CD1c-positive myeloid dendritic cell (primary cell): Measurements from ENCODE around the gene ZNF557.

Source experiments
- DNase-seq: peaks from one replicate; pipeline ENCODE4 v3.0.0-alpha.2; 2016; ENCODE audit errors: extremely low spot score

ZNF557 gene

DNA sequence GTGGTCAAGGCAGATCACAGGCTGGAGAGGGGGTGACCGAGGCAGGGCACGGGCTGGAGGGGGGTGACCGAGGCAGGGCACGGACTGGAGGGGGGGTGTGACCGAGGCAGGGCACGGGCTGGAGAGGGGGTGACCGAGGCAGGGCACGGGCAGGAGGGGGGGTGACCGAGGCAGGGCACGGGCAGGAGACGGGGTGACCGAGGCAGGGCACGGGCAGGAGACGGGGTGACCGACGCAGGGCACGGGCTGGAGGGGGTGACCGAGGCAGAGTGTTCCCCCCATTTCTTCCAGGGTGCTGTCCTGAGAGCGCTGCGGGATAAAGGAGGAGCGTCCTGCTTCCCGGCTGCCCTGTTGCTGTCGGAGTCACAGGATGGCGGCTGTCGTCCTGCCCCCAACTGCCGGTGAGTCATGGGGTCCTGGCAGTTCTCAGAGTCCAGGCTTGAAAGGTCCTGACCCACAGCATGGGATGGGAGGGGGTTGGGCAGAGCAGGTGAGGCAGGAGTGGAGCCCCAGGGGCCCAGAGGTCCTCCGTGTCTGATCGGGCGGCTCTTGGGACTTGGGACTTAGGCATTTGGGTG lies 5.3 kb downstream of the ZNF557 start:
- no peak for DNase-seq

DNA sequence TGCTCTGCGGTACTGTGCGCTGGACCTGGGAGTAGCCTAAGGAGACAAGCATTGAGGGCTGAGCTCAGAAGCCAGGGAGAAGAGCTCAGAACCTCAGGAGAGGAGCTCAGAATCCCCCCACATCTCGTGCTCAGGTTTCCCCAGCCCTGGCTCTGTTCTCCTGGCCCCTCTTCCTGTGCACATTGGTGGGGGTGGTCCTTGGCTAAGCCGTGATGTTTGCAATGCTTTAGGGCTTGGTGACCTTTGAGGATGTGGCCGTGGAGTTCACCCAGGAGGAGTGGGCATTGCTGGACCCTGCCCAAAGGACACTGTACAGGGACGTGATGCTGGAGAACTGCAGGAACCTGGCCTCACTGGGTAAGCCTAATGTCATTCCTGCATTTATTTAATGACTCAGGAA lies 6.6 kb downstream of the ZNF557 start:
- DNase-seq = no peak

DNA sequence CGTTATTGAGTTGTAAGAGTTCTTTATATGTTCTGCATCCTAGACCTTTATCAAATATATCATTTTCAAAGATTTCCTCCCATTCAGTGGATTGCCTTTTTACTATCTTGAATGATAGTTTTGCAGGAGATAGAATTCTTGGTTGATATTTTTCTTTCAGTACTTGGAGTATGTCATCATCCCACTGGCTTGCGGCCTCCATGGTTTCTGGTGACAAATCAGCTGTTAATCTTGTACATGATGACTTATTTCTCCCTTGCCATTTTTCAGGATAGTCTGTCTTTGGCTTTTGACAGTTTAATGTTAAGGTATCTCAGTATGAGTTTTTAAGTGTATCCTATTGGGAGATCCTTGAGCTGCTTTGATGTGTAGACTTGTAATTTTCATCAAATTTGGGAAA lies 8.5 kb downstream of the ZNF557 start:
- no peak for DNase-seq

DNA sequence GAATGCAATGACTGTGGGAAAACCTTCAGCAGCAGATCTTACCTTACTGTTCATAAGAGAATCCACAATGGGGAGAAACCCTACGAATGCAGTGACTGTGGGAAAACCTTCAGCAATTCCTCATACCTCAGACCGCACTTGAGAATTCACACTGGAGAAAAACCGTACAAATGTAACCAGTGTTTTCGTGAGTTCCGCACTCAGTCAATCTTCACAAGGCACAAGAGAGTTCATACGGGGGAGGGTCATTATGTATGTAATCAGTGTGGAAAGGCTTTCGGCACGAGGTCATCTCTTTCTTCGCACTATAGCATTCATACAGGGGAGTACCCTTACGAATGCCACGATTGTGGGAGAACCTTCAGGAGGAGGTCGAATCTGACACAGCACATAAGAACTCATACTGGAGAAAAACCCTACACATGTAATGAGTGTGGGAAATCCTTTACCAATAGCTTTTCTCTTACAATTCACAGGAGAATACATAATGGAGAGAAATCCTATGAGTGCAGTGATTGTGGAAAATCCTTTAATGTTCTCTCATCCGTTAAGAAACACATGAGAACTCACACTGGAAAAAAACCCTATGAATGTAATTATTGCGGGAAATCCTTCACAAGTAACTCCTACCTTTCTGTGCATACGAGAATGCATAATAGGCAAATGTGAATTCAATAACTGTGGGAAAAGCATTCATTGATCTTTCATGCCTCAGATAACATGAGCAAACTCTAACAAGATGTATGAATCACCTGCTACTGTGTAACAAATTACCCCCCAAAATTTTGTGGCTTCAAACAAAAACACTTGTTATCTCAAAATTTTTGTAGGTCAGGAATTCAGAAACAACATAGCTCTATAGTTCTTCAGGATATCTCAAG lies 13.8 kb downstream of the ZNF557 start:
- DNase-seq = no peak

DNA sequence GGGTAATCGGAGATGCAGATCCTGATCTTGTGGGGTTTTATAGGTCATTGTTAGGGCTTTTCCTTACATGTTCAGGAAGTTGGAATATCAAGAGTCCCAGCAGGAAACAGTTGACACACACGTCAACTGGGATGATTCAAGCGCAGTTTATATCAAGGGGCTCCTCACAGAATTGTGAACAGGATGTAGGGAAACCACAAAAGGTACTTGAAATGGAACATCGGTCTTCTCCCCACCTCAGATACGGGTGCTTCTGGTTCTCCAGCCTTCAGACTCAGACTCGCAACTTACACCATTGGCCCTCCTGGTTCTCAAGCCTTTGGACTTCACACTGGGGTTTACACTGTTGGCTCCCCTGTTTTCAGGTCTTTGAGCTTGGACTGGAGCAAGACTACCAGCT lies 19.5 kb downstream of the ZNF557 start:
- DNase-seq = no peak

DNA sequence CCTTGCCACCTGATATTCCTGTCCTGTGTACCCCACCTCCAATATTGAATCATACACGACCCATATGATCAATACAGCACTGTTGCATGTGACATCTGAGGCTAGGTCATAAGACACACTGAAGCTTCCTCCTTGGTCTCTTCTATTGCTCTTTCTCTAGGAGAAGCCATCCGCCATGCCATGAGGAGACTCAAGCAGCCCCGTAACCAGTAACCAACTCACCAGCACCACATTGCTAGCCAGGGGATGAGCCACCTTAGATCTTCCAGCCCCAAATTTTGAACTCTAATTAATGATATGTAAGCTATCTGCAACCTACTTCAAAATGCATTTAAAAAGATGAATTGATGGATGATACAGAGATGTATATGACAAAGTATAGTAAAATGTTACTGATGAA lies 28.6 kb downstream of the ZNF557 start:
- DNase-seq = no peak

DNA sequence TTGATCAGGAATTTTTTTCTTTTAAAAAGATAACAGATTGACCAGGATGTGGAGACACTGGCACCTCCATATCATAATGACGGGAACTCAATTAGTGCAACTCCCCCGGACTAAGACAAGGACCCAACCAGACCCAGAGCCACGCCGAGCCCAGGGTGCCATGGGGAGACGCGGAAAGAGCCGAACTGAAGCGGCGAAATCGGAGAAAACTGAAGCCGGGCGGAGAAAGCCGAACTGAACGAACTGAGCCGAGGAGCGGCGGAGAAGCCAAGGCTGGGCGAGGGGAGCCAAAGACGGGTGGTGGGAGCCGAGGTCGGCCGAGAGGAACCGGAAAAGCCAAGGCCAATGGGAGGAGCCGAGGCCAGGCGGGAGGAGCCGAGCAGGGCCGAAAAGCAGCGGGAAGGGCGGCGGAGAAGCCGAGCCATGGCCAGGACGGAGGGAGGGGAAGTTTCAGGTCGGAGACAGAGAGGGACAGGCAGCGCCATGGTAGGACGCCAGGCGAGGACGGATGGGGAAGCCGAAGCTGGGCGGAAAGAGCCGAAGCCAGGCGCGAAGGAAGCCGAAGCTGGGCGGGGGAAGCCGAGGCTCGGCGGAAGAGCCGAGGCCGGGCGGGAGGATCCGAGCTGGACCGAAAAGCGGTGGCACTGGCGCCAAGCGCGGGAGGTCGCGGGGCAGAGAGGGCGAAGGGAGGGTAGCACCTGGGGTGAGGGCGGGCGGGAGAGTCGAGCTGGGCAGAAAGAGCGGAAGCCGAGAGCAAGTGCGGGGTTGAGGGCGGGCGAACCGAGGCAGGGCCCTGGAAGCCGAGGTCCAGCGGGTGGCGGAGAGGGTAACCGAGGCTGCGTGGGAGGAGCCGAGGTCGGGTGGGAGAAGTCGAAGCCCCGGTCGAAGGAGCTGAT lies 29.4 kb downstream of the ZNF557 start:
- DNase-seq = peak; percentile 93

DNA sequence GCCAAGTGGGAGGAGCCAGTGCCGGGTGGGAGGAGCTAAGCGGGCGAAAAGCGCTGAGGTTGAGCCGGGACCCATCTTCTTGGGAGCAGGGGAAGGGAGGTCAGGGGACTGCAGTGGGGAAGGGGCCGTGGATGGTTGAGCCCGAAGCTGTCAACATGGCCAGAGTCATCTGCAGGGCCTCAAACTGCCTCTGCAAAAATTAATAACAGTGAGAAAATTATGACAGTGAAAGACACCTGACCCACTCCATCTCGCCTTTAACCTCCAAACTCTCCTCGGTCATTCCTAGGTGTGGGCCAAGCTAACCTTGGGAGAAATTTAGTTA lies 30.1 kb downstream of the ZNF557 start:
- DNase-seq = no peak

DNA sequence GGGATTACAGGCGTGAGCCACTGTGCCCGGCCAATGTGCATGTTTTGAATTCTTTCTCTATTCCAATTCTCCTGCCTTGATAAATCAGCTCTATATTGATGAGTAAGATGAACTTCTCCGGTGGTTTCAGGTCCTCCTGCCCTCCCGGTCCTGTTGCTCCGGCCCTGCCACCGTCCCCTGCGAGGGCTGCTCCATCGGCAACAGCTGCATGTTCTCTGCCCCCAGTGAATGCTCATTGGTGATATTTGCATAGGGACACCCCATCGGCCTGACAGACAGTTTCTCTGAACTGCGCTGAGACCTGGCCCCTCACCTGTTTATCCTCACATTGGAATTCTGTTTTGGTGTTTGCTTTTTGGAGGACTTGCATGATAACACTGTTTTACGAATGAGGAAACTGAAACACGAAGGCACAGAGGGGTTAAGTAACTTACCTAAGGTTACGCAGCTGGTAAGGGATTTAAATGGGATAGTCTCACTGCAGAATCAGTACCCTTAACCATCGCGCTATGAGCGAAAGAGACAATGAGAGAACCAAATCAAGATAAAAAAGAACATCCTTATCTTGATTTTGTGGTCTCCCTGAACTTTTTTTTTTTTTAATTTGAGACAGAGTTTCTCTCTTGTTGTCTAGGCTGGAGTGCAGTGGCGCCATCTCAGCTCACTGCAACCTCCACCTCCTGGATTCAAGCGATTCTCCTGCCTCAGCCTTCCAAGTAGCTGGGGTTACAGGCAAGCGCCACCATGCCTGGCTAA lies 32.2 kb downstream of the ZNF557 start:
- no peak for DNase-seq

DNA sequence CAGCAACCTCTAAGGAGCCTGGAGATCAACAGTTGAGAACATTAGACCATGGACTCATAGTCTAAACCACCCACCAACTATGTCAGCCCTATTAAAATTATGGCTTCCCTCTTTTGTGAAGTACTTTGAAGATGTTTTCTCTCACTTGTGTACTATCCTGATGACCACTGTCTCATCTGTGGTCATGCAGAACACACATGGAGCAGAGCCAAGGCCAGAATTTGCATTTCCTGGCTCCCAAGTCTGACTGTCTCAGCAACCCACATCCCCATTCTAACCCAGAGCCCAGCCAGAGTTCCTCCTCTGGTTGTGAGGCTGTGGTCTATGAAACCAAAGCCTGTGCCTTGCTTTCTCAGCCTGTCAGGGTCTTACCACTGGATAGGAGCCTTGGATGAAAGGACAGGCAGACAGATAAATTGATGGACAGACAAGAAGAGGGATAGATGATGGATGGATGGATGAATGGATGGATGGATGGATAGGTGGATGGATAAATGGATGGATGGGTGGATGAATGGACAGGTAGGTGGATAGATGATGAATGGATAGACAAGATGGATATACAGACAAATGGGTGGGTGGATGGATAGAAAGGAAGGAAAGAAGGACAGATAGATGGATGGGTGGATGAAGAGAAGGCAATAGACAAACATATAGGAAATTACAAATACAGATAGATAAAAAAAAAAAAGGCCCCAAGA lies 35.4 kb downstream of the ZNF557 start:
- DNase-seq = peak; percentile 68

DNA sequence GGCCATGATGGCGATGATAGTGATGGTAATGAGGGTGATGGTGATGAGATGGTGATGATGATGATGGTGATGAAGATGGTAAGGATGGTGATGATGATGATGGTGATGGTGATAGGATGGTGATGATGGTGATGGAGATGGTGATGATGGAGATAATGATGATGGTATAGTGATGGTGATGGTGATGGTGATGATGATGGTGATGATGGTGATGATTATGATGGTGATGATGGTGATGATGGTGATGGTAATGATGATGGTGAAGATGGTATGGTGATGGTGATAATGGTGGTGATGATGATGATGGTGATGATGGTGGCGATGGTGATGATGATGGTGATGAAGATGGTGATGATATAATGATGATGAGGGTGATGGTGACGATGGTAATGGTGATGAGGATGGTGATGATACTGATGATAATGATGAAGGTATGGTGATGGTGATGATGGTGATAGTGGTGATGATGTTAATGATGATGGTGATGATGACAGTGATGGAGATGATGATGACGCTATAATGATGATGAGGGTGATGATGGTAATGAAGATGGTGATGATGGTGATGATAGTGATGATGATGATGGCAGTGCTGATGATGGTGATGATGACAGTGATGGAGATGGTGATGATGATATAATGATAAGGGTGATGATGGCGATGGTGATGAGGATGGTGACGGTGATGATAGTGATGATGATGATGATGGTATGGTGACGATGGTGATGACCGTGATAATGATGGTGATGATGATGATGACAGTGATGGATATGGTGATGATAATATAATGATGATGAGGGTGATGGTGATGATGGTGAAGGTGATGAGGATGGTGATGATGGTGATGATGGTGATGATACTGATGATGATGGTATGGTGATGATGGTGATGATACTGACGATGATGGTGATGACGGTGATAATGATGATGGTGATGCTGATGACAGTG lies 37.5 kb downstream of the ZNF557 start:
- no peak for DNase-seq

DNA sequence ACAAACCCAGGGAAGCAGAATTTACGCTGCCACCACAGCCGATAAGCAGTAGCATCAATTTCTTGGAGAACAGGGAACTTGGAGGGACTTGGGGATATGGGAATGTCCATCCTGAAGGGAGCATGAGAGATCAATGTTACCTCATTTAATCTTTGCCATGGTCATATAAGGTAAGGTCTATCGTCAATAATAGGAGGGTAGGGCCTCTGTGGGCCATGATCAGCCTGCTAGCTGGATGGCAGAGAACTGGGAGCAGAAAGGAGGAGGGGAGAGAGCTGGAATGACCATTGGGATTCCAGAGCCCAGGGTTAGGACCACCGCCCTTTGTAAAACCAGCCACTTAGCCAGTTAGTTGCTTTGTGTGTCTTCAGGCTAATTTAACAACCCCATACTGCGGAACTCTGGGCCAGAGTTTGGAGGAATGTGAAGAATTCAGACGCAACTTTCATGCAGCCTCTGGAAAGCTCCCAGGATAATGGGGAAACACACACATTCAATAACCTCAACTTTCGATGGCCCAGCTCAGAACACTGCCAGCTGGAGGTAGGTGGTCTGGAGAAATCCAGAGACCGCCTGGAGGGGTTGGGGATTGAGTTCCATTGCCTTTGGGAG lies 40.3 kb downstream of the ZNF557 start:
- DNase-seq = no peak

DNA sequence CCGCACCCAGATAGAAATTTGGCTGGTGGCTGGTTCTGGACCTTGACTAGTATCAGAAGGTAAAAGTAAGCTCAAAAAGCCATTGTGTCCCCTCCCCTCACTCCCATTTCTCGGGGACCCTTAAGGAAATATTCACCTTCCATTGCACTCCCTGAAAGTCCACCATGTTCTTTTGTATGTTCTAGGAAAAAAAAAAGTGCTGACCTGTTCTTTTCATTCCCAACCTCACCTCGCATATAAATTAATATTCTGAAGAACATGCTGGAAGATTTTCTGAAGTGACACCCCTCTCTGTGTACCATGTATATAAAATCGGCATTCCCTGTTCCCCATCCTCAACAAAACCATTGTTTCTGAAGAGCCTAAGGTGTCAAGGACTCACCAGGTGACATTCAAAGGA lies 43.2 kb downstream of the ZNF557 start:
- no peak for DNase-seq

DNA sequence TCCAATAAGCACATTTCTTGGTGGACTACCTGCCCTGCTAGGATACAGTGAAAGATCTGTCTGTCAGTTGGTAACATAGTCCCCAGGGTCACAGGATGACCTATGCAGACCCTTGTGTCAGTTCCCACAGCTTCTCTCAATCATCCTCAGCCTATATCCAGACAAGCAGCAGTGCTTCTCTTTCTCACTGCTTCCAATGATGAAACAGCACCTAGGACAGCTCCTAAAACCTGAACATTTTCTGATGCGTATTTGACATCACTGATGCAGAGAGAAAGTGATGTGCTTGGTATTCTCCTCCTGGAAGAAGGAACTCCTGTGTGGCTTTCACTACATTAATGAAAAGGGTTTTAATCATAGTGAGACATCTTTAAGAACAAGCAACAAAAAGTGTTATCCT lies 43.7 kb downstream of the ZNF557 start:
- DNase-seq = no peak

DNA sequence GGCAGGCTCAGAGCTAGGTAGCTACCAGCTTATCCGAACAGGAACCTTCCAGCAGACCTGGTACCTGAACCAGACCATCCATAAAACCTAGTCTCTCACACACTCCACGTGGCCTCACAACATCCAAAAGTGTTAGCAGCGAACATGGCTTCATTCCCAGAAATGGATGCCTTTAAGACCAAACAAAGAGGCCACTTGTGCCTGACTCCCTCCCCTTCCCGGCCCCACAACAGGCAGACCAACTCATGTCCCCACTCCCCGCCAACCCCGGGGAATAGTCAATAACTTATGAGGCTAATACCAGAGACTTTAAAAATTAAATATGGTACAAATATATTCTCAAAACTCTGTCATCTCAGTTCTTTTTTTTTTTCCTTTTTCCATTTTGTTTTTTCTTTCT lies 46.2 kb downstream of the ZNF557 start:
- DNase-seq = no peak

DNA sequence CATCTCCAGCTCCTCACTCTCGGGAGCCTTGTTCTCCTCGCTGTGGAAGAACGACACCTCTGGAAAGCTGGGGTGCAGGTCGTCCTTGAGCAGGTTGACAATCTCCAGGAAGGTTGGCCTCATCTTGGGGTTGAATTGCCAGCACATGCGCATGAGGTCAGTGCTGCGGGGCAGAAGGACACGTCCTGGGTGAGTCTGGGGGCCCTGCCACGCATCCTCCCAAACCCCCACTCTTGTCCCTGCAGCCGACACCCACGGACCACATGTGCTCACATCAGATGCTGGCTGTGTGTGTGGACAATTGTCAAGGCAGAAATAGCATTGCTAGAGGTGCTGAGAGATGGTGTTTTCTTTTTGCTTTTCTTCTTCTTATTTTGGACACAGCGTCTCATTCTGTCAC lies 47.7 kb downstream of the ZNF557 start:
- DNase-seq = no peak

DNA sequence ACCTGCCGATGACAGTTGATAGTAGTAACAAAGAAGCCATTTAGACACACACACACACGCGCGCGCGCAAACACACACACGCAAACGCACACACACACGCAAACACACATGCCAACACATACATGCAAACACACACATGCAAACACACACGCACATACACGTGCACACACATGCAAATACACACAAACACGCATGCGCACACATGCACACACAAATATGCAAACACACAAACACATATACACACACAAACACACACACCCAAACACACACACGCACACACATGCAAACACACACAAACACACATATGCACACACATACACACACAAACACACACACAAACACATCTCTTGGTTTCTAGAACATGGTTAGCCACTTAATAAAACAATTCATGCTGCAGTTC lies 50.1 kb downstream of the ZNF557 start:
- DNase-seq = no peak

DNA sequence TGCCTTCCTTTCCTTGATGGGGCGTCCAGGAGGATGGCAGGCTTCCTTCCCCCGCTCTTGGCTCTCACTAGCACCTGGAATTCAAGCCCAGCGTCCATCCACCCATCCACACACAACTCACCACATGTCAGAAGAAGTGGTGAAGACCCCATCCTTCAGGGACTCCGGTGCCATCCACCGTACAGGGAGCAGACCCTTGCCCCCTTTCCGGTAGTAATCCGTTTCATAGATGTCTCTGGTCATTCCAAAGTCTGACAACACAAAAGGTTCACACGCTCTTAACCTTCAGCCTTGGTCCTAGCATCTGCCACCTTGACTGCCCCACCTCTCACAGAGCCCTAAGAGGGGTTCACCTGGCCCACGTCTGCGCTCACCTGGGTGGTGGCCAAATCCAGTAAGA lies 51.0 kb downstream of the ZNF557 start:
- DNase-seq = no peak

DNA sequence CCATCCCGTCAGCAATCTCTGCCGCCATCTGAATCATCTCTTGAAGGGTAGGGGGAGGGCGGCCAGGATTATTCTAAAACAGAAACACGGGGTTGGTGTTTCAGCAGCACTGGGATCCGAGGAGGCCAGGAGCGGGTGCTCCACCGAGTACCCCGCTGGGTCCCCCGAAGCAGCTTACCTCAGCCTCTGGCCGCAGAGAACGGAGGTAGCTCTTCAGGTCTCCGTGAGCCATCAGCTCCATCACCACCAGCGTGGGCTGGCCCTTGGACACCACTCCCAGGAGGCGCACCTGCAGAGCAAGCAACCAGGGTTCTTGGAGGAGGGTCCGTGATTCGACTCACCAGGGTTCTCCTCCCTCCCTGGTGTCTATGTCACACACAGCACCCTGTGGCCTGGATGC lies 53.2 kb downstream of the ZNF557 start:
- no peak for DNase-seq

DNA sequence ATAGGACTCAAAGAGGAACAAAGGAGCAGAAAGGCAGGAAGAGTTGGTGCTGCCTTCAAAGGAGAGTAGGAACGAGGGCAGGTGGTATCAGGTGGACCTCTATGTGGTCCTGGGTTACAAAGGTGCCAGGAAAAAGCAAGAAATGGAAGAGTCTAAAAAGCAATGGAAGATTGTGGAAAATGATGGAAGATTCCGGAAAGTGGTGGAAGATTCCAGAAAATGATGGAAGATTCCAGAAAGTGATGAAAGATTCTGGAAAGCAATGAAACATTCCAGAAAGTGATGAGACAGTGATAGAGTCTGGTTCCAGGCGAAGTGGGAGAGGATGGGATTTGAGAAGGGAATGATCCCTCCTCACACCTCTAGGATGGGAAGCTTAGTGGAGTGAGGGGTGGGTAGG lies 55.3 kb downstream of the ZNF557 start:
- DNase-seq = no peak
